MCF 10A (cell line): ENCODE measurements around the gene CDK1. TPM values are rescaled to one million over a fixed set of nuclear protein-coding genes. Genes with fewer than 3 reads are reported as not detected.

Experiments used
- Bru-seq: library from RNA; stranded (reverse); fragments of 400-500 nt; gene quantifications from one replicate; lab custom pipeline; 2021; lab: Mats Ljungman, UMichigan
- BruChase-seq, 2 experiments: library from RNA; stranded (reverse); fragments of 400-500 nt; gene quantifications; one replicate each; lab custom pipeline; 2021; lab: Mats Ljungman, UMichigan
- BruUV-seq: library from RNA; stranded (reverse); fragments of 400-500 nt; replicated peaks from 2 replicates; lab custom pipeline; 2021; lab: Mats Ljungman, UMichigan
- CTCF ChIA-PET: fragments of 300-600 bp; sonication (Branson Sonifier 250); formaldehyde crosslinking; extraction: SDS; loops from one replicate; lab custom pipeline; 2021; ENCODE audit warnings: antibody characterized with exemption, inconsistent platforms; lab: Yijun Ruan, JAX
- POLR2A ChIA-PET: fragments of 300-600, 350-650 bp; sonication (Branson Sonifier 250); formaldehyde crosslinking; extraction: SDS; loops from one replicate; lab custom pipeline; 2020; ENCODE audit warnings: antibody characterized with exemption, inconsistent platforms; lab: Yijun Ruan, JAX
- DNase-seq: peaks from one replicate; pipeline ENCODE4 v3.0.0-alpha.2; 2018; ENCODE audit not compliant: unreplicated experiment
- H3K27ac Mint-ChIP-seq: one replicate; pipeline ENCODE4 v1.8.0; 2022; ENCODE audit warnings: mild to moderate bottlenecking, low read depth, mixed read lengths; ENCODE audit not compliant: unreplicated experiment
- H3K27me3 Mint-ChIP-seq: one replicate; pipeline ENCODE4 v1.8.0; 2022; ENCODE audit warnings: mixed read lengths; ENCODE audit not compliant: insufficient read depth, unreplicated experiment
- H3K36me3 Mint-ChIP-seq: one replicate; pipeline ENCODE4 v1.8.0; 2022; ENCODE audit warnings: mild to moderate bottlenecking, moderate library complexity, mixed read lengths; ENCODE audit not compliant: insufficient read depth, unreplicated experiment
- H3K4me1 Mint-ChIP-seq: one replicate; pipeline ENCODE4 v1.8.0; 2022; ENCODE audit warnings: mixed read lengths; ENCODE audit not compliant: insufficient read depth, unreplicated experiment
- H3K4me3 Mint-ChIP-seq: one replicate; pipeline ENCODE4 v1.8.0; 2022; ENCODE audit warnings: mild to moderate bottlenecking, moderate library complexity, mixed read lengths; ENCODE audit not compliant: unreplicated experiment
- H3K9me3 Mint-ChIP-seq: one replicate; pipeline ENCODE4 v1.8.0; 2022; ENCODE audit warnings: mixed read lengths; ENCODE audit not compliant: unreplicated experiment
- CTCF ChIP-seq: fragments of 200-600 bp; IDR thresholded peaks from one replicate; pipeline ENCODE4 v1.8.0; 2022; ENCODE audit warnings: antibody characterized with exemption, mild to moderate bottlenecking; ENCODE audit not compliant: unreplicated experiment
- intact Hi-C: fragments of 100-400 bp; cut with micrococcal nuclease; formaldehyde crosslinking; loops from 2 replicates; pipeline ENCODE4 v1.14.1; 2022
- long read RNA-seq: library from polyadenylated mRNA; stranded (forward); transcript quantifications from one replicate; pipeline ENCODE4 v2.0.0, GENCODE V29; 2022
- total RNA-seq: library from RNA; stranded (reverse); gene quantifications from 2 replicates; pipeline ENCODE4 v1.2.3, GENCODE V29; 2022

Gene CDK1
- total RNA-seq (37.4 and 48.8 TPM in 2 replicates), Bru-seq, nascent RNA (percentile 81 among the genes with signal in this experiment), BruChase-seq, experiment 1, labeled RNA remaining after a 6-hour chase (percentile 84 among the genes with signal in this experiment), BruChase-seq, experiment 2, labeled RNA remaining after a 2-hour chase (percentile 78 among the genes with signal in this experiment)
- long read RNA-seq, transcript CDK1-203 (8 exons, 1,913 nt), result major isoform, 126 of 158 reads
- long read RNA-seq, partial matches to known transcripts, result 1 of 158 reads
- long read RNA-seq, other reads (novel, unspliced or antisense), result 28 of 158 reads

- ChIA-PET POLR2A (interaction anchor here (0.6 to 5.5 kb wide), 19 partner anchors 8 to 879 kb away, joined by 3 to 74 read pairs (median 4); no protein-coding TSS in a partner anchor), CTCF (interaction anchor here (0.7 to 2.0 kb wide), 4 partner anchors 9 to 998 kb away, joined by 3 to 17 read pairs (median 6); no protein-coding TSS in a partner anchor)
- H3K9me3 Mint-ChIP-seq, result no peaks in the 10 kb centered on the region
- peaks cover 18% of the 10 kb centered on the region for H3K4me1 Mint-ChIP-seq
- H3K4me3 Mint-ChIP-seq, result peak within 1 kb of the TSS; percentile 96
- peak; percentile 99 for DNase-seq
- H3K27ac Mint-ChIP-seq, result peak within 1 kb of the TSS; percentile 99
- H3K36me3 Mint-ChIP-seq, result peaks cover 6% of the 10 kb centered on the region
- intact Hi-C loops, result no loop called here
- no peak for TF ChIP-seq CTCF
- no peaks in the 10 kb centered on the region for H3K27me3 Mint-ChIP-seq
- no TSS peak for BruUV-seq
These were observed at the start of gene CDK1 for GRCh38 chr10:60778214-60778970. TSS of gene CDK1 (plus strand) at chr10:60778478. CDS start at chr10:60780166, 1,688 bp downstream.

GRCh38 chr10:60729106-60729505 lies 49.2 kb upstream of the CDK1 start:
- Mint-ChIP-seq H3K9me3 (no peaks in the 10 kb centered on the region), H3K27ac (no peak overlapping the region), H3K4me1 (peaks cover 28% of the 10 kb centered on the region), H3K36me3 (no peaks in the 10 kb centered on the region), H3K27me3 (no peaks in the 10 kb centered on the region), H3K4me3 (no peak overlapping the region)
- CTCF ChIA-PET, result interaction anchor here (0.5 to 3.0 kb wide), 4 partner anchors 40 to 1411 kb away, joined by 3 to 11 read pairs (median 4); no protein-coding TSS in a partner anchor
- intact Hi-C loops, result no loop called here
- POLR2A ChIA-PET, result interaction anchor here (0.6 to 1.9 kb wide), 8 partner anchors 10 to 51 kb away, joined by 3 to 10 read pairs (median 4); no protein-coding TSS in a partner anchor
- no TSS peak for BruUV-seq
- no peak for DNase-seq
- no peak for TF ChIP-seq CTCF

- POLR2A ChIA-PET, result interaction anchor here (0.8 to 1.9 kb wide), 10 partner anchors 10 to 60 kb away, joined by 3 to 11 read pairs (median 4); partner anchors contain the start of gene CDK1
- no peaks in the 10 kb centered on the region for H3K9me3 Mint-ChIP-seq
- BruUV-seq, result TSS peak; percentile 24
- TF ChIP-seq CTCF, result no peak
- H3K27ac Mint-ChIP-seq, result peak overlapping the region; percentile 63
- H3K36me3 Mint-ChIP-seq, result no peaks in the 10 kb centered on the region
- intact Hi-C loops, result loop anchor here (5.0 kb wide), 2 partner anchors 79 to 881 kb away; no protein-coding TSS in a partner anchor
- CTCF ChIA-PET, result interaction anchor here (1.3 to 3.0 kb wide), 2 partner anchors 14 to 38 kb away, joined by 3 to 11 read pairs; no protein-coding TSS in a partner anchor
- H3K4me3 Mint-ChIP-seq, result peak overlapping the region; percentile 89
- no peaks in the 10 kb centered on the region for H3K27me3 Mint-ChIP-seq
- peak; percentile 32 for DNase-seq
- peaks cover 28% of the 10 kb centered on the region for H3K4me1 Mint-ChIP-seq
These were observed 47.0 kb upstream of the CDK1 start for GRCh38 chr10:60731134-60731885.
